Measurements from ENCODE around the gene CARHSP1. TPM values are rescaled to one million over a fixed set of nuclear protein-coding genes. Genes with fewer than 3 reads are reported as not detected.

The CARHSP1 gene
- total RNA-seq, 1 experiment from 2014 or later, result 79.7 TPM

DNA sequence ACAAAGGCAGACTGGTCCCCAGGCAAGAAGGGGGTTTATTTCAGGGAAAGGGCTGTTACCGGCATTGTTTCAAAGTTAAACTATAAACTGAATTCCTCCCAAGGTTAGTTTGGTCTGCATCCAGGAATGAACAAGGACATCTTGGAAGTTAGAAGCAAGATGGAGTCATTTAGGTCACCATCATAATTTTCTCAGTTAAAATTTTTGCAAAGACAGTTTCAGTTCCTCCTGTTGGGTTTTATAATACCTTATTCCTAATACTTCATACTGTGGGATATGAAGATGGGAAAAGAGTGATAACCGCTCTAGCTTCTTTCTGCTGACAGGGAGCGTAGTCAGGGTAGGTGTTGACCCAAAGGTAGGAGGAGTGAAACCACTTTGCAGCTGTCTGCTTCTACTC, 46.4 kb downstream of the CARHSP1 start (continued):
- TF ChIP-seq, protein P1, sequence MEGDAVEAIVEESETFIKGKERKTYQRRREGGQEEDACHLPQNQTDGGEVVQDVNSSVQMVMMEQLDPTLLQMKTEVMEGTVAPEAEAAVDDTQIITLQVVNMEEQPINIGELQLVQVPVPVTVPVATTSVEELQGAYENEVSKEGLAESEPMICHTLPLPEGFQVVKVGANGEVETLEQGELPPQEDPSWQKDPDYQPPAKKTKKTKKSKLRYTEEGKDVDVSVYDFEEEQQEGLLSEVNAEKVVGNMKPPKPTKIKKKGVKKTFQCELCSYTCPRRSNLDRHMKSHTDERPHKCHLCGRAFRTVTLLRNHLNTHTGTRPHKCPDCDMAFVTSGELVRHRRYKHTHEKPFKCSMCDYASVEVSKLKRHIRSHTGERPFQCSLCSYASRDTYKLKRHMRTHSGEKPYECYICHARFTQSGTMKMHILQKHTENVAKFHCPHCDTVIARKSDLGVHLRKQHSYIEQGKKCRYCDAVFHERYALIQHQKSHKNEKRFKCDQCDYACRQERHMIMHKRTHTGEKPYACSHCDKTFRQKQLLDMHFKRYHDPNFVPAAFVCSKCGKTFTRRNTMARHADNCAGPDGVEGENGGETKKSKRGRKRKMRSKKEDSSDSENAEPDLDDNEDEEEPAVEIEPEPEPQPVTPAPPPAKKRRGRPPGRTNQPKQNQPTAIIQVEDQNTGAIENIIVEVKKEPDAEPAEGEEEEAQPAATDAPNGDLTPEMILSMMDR (IDR thresholded peaks at IDR 0.05 in 2 of 3, conservative IDR thresholded peaks at IDR 0.05 in 1 of 3; ENCODE audit: borderline replicate concordance in 1 of 3, insufficient read depth in 1 of 3, low read depth in 2 of 3, low read length in 2 of 3), result no peak
- TF ChIP-seq, protein P2, sequence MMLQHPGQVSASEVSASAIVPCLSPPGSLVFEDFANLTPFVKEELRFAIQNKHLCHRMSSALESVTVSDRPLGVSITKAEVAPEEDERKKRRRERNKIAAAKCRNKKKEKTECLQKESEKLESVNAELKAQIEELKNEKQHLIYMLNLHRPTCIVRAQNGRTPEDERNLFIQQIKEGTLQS (IDR thresholded peaks at IDR 0.05), result no peak

- TF ChIP-seq ZFX (IDR thresholded peaks at IDR 0.05), result no peak
- TF ChIP-seq FOSL1 (IDR thresholded peaks at IDR 0.05; ENCODE audit: low read depth), result no peak
- no peak for TF ChIP-seq ZBTB33 (IDR thresholded peaks at IDR 0.05; ENCODE audit: extremely low read depth, insufficient replicate concordance, low read length)
- TF ChIP-seq RAD21 (IDR thresholded peaks at IDR 0.05; ENCODE audit: low read depth), result no peak
- no peak for TF ChIP-seq POLR2AphosphoS5 (IDR thresholded peaks at IDR 0.05; ENCODE audit: low read depth, low read length)
- TF ChIP-seq, protein P3, sequence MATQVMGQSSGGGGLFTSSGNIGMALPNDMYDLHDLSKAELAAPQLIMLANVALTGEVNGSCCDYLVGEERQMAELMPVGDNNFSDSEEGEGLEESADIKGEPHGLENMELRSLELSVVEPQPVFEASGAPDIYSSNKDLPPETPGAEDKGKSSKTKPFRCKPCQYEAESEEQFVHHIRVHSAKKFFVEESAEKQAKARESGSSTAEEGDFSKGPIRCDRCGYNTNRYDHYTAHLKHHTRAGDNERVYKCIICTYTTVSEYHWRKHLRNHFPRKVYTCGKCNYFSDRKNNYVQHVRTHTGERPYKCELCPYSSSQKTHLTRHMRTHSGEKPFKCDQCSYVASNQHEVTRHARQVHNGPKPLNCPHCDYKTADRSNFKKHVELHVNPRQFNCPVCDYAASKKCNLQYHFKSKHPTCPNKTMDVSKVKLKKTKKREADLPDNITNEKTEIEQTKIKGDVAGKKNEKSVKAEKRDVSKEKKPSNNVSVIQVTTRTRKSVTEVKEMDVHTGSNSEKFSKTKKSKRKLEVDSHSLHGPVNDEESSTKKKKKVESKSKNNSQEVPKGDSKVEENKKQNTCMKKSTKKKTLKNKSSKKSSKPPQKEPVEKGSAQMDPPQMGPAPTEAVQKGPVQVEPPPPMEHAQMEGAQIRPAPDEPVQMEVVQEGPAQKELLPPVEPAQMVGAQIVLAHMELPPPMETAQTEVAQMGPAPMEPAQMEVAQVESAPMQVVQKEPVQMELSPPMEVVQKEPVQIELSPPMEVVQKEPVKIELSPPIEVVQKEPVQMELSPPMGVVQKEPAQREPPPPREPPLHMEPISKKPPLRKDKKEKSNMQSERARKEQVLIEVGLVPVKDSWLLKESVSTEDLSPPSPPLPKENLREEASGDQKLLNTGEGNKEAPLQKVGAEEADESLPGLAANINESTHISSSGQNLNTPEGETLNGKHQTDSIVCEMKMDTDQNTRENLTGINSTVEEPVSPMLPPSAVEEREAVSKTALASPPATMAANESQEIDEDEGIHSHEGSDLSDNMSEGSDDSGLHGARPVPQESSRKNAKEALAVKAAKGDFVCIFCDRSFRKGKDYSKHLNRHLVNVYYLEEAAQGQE (IDR thresholded peaks at IDR 0.05; ENCODE audit: low read depth), result no peak
- ATAC-seq (no peak), DNase-seq (ENCODE audit: low read depth, low spot score) (no peak)
- Histone ChIP-seq H3K9ac (ENCODE audit: low read length) (no peak overlapping the region), H3K4me1 (ENCODE audit: control insufficient read depth in 1 of 2, insufficient read depth in 2 of 2, low read length in 2 of 2) (no peaks in the 10 kb centered on the region), H3K4me3 (replicated peaks in 1 of 2; ENCODE audit: low read depth in 1 of 2, low read length in 2 of 2) (no peak overlapping the region), H3K9me2 (ENCODE audit: insufficient read depth) (no peaks in the 10 kb centered on the region), H3K27me3 (ENCODE audit: insufficient read depth, low read length) (no peaks in the 10 kb centered on the region), H3K36me3 (ENCODE audit: control insufficient read depth in 1 of 2, insufficient read depth in 2 of 2, low read length in 2 of 2) (peaks cover 36 to 74% of the 10 kb centered on the region in 2 experiments), H3K79me2 (ENCODE audit: insufficient read depth, low read length) (peaks cover 72% of the 10 kb centered on the region), H2AFZ (ENCODE audit: low read depth, low read length, poor library complexity, severe bottlenecking) (no peak overlapping the region), H3K9me3 (ENCODE audit: control insufficient read depth in 1 of 2, insufficient read depth in 1 of 2, low read depth in 1 of 2, low read length in 2 of 2) (no peaks in the 10 kb centered on the region), H3K4me2 (ENCODE audit: low read length) (no peak overlapping the region), H3K27ac (ENCODE audit: low read depth, low read length) (no peak overlapping the region), H4K20me1 (ENCODE audit: insufficient read depth) (peaks cover 7% of the 10 kb centered on the region; the same call in 1 of the 2 replicates)
- POLR2A ChIA-PET, result no interaction called here
- RAD21 ChIA-PET (ENCODE audit: low non-redundant PET in 1 of 2, low total read pairs in 2 of 2, uncharacterized antibody in 2 of 2, unreplicated experiment in 2 of 2), result no interaction called here
- CTCF ChIA-PET, result no interaction called here
- intact Hi-C loops (cut with micrococcal nuclease), result no loop called here
- no TSS peak for BruUV-seq (replicated peaks)
These were observed 49.3 kb downstream of the CARHSP1 start for GRCh38 chr16:8819411-8820034.
